NCI-H128 (cell line): ENCODE data around the gene ATP2A2.
"Not testable (repeated sequence)": the region's sequence is repeated elsewhere in the genome, so short reads cannot be mapped to it uniquely, and the experiment has no call there.

ENCODE experiments used
- DNase-seq: peaks from one replicate; lab custom pipeline; 2025; ENCODE audit not compliant: unreplicated experiment; lab: John Stamatoyannopoulos, UW

Gene ATP2A2

DNA sequence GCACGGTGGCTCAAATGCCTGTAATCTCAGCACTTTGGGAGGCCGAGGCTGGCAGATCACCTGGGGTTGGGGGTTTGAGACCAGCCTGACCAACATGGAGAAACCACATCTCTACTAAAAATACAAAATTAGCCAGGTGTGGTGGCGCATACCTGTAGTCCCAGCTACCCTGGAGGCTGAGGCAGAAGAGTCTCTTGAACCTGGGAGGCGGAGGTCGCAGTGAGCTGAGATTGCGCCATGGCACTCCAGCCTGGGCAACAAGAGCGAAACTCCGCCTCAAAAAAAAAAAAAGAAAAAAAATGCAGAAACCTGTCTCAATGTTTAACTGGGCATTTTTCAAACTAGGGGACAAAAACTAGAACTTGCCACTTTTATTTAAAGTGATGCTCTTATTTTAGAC, 59.2 kb downstream of the ATP2A2 start:
- not testable (repeated sequence) for DNase-seq

DNA sequence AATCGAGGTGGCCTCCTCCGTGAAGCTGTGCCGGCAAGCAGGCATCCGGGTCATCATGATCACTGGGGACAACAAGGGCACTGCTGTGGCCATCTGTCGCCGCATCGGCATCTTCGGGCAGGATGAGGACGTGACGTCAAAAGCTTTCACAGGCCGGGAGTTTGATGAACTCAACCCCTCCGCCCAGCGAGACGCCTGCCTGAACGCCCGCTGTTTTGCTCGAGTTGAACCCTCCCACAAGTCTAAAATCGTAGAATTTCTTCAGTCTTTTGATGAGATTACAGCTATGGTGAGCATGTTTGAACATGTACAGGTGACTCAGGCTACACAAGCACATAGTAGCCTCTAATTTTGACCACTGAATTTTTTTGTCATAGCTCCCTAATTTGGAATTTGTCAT, 59.7 kb downstream of the ATP2A2 start:
- DNase-seq = no peak

DNA sequence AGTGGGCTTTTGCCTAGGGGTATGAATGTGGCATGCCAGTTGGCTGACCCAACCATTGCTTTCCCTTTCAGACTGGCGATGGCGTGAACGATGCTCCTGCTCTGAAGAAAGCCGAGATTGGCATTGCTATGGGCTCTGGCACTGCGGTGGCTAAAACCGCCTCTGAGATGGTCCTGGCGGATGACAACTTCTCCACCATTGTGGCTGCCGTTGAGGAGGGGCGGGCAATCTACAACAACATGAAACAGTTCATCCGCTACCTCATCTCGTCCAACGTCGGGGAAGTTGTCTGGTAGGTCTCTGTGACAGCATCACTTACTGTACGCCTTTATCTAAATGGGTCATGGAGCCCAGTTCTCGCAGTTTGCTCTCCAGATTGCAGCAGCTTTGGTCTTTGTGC, 61.1 kb downstream of the ATP2A2 start:
- no peak for DNase-seq

DNA sequence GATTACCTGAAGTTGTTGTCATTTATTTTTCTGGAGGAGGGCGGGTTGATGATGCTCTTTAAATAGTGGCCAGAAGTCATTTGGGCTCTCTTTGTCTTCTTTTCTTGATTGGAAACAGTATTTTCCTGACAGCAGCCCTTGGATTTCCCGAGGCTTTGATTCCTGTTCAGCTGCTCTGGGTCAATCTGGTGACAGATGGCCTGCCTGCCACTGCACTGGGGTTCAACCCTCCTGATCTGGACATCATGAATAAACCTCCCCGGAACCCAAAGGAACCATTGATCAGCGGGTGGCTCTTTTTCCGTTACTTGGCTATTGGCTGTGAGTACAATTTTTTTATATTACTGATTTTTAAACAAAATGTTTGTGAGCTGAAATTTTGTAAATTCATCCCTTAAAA, 62.1 kb downstream of the ATP2A2 start:
- no peak for DNase-seq

DNA sequence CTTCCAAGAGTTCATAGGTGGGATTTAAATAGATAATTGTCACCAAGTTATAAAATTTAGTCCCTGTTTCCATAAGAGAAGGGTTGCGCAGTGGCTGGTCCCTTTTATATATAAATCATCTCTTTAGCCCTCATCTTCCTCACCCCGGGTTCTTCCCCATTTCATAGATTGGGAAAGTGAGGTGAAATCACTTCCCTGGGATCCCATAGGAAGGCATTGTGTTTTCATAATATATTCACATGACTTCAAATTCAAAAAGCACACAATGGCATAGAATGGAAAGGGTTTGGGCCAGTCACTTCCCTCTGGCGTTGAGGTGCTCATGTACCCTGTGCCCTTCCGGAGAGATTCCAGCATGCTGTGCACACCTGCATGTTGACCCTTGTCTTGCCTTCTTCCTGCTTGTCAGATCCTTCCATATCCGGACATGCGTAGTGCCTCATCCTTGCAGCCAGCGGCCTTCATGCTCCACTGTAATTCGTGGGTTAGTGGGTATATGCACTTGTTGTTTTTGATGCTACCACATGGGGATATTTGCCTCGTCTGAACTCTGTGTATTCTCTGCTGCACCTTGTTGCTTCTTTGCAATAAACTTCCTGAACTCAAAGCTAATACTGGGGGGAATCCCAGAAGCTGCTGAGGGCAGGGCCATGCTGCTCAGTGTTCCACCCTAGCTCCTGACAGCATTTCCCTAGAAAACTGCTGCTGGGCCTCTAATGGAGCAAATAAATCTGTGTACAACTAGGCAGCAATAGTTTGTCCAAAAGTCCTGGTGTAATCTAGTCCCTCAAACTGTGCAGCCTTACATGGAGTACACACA, 62.9 kb downstream of the ATP2A2 start:
- DNase-seq = no peak

DNA sequence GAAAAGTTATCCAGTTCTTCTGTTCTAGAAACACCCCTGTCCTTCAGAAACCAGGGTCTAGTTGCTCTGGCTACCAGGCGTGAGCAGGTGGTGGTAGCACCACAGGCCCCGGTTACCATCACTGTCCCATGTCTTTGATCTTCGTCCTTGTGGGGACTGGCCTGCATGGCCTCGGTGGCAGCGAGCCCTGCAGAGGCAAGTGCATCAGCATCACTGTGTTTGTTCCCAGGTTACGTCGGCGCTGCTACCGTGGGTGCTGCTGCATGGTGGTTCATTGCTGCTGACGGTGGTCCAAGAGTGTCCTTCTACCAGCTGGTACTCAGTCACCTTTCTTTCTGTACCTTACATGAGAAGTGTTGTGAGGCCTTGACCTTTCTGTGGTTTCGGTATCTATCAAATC, 63.6 kb downstream of the ATP2A2 start:
- DNase-seq = no peak

DNA sequence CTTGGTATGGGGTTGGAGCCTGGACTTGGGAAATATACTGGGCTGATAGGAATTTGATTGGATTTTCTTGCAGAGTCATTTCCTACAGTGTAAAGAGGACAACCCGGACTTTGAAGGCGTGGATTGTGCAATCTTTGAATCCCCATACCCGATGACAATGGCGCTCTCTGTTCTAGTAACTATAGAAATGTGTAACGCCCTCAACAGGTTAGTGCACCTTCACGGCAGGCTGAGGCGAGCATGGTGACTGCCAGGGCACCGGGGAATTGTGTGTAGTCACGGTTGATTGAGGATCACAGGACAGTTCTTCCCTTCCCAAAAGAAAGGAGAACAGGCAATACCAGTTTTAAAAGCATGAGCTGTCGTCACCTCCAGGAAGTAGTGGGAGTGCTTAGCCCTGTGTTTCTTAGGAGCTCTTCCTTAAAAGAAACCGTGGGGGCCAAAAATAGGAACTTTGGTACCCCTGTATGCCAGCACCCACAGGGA, 64.2 kb downstream of the ATP2A2 start:
- DNase-seq = no peak

DNA sequence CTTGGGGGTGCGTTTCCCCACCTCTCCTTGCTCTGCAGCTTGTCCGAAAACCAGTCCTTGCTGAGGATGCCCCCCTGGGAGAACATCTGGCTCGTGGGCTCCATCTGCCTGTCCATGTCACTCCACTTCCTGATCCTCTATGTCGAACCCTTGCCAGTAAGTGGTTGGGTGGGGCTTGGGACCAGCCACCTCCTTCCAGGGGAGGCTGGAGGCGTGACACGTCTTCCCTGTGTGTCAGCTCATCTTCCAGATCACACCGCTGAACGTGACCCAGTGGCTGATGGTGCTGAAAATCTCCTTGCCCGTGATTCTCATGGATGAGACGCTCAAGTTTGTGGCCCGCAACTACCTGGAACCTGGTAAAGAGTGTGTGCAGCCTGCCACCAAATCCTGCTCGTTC, 64.9 kb downstream of the ATP2A2 start:
- DNase-seq = no peak

DNA sequence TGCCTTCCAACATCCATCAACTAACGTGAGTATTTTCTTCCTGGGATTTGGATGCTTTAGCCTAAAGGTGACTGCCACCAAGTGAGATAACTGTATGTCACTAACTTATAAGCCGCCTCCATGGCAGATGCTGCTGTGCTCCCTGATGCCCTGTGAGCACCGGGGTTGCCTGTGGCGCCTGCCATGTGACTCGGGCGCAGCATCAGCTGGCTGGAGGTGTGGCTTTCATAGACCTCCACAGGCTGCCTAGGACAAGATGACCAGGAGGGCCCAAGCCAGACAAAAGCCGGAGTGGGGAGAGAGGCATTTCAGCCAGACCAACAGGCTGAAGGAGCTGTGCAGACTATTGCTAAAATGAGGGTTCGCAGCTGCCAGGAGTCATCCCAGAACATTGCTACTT, 66.7 kb downstream of the ATP2A2 start:
- no peak for DNase-seq

DNA sequence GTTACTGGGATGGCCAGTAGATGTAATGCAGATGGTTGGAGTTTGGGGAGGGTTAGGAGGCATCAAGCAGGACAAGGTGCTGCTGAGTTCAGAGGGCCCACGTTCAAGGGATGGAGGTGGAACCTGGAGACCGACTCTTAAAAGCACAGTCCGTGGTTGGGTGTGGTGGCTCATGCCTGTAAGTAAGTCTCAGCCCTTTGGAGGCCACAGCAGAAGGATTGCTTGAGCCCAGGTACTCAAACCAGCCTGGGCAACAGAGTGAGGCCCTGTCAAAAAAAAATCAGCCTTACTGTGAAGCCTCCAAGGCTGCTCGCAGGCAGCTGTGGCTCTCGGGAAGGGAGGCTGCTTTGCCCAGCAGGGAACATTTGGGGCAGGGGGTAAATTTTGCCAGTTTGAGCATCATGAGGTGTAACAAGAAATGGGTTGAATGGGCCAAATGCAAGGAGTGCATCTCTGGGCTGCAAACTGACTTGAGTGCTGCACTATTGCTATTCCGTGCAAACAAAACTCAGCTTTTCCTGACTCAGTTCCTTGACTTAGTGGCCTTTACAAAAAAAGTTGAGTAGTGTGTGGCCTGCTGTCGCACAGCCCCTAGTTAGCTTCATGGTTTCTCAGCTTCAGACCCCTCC, 67.5 kb downstream of the ATP2A2 start:
- no peak for DNase-seq

DNA sequence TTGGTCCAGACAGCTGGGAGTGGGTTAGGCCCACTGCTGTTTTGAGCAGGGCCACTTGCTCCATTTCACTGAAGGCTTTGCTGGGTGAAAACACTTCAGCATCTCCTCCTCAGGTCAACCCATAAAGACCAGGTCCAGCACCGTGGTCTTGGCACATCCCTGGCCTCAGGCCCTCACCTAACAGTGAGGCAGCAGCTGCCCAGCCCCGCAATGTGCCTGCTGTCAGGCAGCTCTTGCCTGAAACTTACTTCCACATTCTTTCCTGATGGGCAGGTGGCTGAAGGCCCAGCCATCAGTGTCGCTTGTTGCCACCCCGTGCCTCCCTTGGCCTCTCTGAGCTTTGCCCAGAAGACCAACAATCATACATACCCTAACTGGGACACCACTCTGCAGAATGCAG, 68.0 kb downstream of the ATP2A2 start:
- DNase-seq = no peak

DNA sequence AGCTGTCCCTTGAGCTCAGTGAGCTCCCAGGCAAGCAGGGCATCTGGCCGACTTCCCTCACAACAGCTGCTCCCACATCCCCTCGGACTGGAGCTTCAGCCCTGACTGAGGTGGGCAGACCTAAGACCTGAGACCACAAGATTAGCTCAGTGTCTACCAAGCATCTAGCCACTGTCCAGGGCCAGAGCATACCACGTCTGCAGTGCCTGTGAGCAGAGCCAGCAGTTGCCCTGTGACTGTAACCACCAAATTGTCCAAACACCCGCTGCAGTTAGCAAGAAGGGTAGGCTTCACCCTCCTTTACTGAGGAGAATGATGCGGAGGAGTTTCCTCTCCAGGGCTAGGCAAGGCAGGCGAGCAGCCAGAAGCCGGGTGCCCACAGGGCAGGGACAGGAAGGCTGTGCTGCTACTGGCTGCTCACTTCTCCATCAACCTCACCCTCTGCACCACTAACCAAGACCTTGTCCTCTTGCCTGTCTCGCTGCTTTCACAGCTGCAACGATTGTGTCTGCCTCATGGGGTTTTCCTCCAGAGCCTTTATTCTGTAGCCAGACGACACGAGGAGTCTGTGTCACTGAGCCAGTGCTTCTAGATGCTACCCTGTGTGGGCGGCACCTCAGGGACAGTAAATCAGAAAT, 68.6 kb downstream of the ATP2A2 start:
- DNase-seq = no peak

DNA sequence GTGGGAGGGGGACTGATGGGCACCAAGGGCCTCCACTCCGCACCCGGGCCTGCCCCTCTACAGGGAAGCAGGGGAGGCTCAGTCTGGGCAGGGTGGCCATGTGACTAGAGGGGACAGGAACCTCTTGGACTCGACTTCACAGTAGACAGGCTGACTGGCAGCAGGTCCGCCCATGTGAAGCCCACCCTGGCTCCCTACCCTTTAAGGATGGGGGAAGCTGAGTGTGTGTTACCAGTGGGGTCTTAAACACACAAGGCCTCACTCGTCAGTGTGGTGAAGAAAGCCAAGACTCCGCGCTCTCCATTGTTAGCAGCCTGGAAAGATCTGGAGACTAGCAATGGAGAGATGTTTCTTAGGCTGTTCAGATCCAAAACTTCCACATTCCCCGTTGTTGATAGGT, 70.1 kb downstream of the ATP2A2 start:
- DNase-seq = no peak

DNA sequence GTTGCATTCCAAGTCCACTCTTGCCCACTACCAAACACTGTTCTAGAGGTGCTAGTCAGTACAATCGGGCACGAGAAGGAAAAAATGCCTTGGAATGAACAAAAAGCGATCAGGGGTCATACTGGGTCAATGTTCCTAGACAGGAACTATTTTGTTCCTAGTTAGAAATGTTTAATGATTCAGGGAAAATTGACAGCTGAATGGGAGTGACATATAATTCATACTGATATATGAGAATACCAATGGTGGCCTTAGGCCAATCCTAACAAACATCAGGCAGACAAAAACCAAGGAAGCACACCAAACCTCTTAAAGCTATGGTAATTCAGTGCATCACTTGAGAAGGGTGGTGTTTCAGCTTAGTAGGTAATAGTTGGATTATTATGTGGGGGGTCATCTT, 71.4 kb downstream of the ATP2A2 start:
- no peak for DNase-seq

DNA sequence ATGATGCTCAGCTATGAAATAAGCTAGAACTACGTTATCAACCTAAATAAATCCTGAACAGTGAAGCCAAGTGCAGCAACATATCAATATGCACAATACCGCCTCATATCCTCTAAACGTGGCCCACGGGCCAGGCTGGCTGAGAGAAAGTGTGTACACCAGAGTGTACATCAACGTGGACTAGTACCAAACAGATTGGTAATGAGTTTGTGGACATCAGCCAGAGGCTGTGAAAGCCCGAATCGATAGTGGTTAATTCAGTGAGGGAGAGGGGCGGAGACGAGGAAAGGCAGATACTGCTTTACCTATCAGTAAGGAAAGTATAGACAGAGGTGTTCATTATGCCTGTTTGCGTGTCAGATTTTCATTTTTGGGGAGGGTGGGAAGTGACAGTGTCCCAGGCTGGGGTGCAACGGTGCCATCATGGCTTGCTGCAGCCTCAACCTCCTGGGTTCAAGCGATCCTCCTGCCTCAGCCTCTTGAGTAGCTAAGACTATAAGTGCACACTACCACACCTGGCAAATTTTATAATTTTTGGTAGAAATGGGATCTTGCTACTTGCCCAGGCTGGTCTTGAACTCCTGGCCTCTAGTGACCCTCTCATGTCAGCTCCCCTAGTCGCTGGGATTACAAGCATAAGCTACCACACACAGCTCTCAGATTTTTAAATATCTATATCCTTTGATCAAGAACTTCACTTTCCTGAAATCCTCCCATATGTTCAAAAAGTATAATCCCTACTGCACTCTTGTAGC, 72.3 kb downstream of the ATP2A2 start:
- DNase-seq = no peak

DNA sequence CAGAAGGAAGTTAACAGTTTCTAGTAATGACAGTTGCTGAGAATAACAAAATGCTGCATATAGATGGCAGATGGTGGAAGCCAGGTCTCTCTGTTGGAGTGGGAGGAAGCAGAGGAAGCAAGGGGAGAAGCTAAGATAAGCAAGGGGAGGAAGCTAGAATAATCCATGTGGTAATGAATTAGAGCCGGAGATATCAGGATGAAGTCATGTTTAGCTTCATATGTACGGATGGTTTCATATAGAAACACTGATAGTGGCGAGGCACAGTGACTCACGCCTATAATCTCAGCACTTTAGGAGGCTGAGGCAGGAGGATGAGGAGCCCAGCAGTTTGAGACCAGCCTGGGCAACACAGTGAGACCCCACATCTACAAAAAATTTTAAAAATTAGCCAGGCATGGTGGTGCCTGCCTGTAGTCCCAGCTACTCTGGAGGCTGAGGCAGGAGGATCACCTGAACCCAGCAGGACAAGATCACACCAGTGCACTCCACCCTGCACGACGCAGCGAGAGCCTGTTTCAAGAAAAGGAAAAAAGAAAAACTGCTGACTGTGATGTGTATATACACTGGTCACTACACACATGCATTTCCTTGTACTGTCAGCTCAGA, 73.2 kb downstream of the ATP2A2 start:
- DNase-seq = no peak

DNA sequence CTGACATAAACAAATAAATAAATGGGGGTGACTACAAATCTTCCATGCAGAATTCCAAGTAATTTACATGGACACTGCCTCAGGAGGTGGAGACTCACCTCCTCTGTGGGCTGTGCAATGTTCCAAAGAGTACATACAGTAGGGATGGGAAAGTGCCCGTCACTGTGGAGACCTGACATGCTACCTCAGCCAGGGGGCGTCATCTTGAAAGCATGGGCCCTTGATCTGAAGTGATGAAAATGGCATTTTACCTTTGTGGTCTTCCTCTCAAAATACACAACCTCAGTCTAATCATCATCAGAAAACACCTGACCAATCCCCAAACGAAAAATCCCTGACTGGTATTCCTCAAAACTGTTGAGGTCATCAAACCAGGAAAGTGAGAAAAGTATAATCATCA, 74.0 kb downstream of the ATP2A2 start:
- no peak for DNase-seq

DNA sequence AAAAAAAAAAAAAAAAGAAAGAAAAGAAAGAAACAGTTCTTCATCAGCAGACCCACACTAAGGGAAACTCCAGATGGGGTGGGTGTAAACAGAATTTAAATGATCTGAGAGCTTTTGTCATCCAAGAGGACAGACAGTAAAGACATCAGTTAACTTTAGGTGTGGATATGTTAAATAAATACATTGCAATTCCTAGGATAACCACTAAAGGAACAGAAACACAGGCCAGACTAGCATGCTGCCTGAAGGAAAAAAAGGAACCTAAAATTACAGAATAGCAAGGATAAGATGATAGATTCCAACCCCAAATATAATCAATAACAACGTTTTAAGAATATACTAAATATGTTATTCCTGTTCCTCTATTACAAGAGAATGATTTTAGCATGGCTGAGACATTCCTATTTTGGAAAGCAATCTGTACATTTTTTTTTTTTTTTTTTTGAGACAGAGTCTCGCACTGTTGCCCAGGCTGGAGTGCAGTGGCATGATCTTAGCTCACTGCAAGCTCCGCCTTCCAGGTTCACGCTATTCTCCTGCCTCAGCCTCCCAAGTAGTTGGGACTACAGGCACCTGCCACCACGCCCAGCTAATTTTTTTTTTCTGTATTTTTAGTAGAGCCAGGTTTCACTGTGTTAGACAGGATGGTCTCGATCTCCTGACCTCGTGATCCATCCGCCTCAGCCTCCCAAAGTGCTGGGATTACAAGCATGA, 77.5 kb downstream of the ATP2A2 start:
- not testable (repeated sequence) for DNase-seq

DNA sequence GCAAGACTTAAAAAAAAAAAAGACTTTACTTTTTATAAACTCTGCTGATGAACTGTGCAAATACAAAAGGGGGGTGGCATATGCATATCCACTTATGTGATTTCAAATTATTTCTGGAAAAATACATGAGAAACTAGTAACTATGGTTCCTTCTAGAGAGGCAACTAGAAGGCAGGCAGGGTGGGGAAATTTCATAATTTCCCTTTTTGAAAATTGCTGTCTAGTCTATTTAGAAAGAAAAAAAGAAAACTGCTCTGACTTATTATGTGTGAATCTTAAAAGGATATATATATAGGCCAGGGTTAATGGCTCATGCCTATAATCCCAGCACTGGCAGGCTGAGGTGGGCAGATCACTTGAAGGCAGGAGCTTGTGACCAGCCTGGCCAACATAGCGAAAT, 80.2 kb downstream of the ATP2A2 start:
- no peak for DNase-seq
